Adrenal gland (tissue), 5 donors: ENCODE results near the gene ATP11B.

Experiments
- POLR2A ChIP-seq, 2 donors: fragments of 450-650 bp; IDR thresholded peaks; one replicate each; pipeline ENCODE4 v1.6.1; 2017; ENCODE audit warnings: antibody characterized with exemption in 2 of 2, mild to moderate bottlenecking in 2 of 2, moderate library complexity in 1 of 2
- TF ChIP-seq, protein P1 (sequence below), 6 experiments: fragments of 450-650 bp in 4 of 6; fragments of 200-600 bp in 2 of 6; sonication (generic) in 1 of 6; IDR thresholded peaks; 1 replicate in 5 of 6; 2 replicates in 1 of 6; pipeline versions ENCODE4 v1.5.1 to v1.8.0; 2016 to 2021; ENCODE audit warnings: antibody characterized with exemption in 6 of 6, mild to moderate bottlenecking in 2 of 6, moderate library complexity in 1 of 6
- donor health status: DM: no; HTN: no; CAD: no.

- no peak for TF ChIP-seq POLR2A (IDR thresholded peaks at IDR 0.05)
- TF ChIP-seq, protein P1, sequence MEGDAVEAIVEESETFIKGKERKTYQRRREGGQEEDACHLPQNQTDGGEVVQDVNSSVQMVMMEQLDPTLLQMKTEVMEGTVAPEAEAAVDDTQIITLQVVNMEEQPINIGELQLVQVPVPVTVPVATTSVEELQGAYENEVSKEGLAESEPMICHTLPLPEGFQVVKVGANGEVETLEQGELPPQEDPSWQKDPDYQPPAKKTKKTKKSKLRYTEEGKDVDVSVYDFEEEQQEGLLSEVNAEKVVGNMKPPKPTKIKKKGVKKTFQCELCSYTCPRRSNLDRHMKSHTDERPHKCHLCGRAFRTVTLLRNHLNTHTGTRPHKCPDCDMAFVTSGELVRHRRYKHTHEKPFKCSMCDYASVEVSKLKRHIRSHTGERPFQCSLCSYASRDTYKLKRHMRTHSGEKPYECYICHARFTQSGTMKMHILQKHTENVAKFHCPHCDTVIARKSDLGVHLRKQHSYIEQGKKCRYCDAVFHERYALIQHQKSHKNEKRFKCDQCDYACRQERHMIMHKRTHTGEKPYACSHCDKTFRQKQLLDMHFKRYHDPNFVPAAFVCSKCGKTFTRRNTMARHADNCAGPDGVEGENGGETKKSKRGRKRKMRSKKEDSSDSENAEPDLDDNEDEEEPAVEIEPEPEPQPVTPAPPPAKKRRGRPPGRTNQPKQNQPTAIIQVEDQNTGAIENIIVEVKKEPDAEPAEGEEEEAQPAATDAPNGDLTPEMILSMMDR (IDR thresholded peaks at IDR 0.05): no peak
Observed at GRCh38 chr3:182892226-182892625, 98.9 kb downstream of the ATP11B start.
